ENCODE results near the gene ATP5F1C.

ATP5F1C gene

DNA sequence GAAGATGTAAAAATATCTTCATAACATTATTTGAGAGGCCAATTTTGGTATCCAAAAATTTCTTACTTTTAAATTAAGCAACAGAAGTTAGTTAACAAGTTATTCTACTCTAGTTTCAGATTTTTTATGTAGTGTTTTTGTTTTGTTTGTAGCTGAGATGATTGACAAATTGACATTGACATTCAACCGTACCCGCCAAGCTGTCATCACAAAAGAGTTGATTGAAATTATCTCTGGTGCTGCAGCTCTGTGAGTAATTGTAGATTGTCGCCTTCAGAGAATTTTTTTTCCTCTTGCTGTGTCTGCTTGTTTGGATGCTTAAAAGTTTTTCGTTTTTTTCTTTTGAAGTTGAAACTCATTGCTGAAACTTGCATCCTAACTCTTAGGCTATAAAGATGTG, 14.6 kb downstream of the ATP5F1C start:
- TF ChIP-seq, protein P1, sequence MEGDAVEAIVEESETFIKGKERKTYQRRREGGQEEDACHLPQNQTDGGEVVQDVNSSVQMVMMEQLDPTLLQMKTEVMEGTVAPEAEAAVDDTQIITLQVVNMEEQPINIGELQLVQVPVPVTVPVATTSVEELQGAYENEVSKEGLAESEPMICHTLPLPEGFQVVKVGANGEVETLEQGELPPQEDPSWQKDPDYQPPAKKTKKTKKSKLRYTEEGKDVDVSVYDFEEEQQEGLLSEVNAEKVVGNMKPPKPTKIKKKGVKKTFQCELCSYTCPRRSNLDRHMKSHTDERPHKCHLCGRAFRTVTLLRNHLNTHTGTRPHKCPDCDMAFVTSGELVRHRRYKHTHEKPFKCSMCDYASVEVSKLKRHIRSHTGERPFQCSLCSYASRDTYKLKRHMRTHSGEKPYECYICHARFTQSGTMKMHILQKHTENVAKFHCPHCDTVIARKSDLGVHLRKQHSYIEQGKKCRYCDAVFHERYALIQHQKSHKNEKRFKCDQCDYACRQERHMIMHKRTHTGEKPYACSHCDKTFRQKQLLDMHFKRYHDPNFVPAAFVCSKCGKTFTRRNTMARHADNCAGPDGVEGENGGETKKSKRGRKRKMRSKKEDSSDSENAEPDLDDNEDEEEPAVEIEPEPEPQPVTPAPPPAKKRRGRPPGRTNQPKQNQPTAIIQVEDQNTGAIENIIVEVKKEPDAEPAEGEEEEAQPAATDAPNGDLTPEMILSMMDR (IDR thresholded peaks at IDR 0.05), result no peak

DNA sequence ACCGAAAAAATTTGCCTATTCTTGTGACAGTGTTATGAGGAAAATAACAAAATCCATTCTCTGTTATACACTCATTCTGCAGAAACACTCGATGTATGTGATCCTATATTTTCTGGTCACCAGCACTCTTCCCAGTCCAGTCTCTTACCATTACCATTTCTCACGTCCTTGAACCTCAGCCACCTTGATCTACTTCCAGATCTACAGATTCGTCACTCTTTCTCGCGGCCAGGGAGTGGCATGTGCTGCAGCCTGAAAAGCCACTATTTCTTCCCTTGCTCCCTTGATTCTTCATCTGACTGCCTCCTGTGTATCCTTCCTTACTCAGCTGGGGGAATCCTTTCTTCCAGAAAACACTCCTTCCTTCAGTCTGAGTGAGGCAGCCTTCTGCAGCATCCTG, 16.2 kb downstream of the ATP5F1C start:
- TF ChIP-seq, protein P1 (IDR thresholded peaks at IDR 0.05), result no peak

DNA sequence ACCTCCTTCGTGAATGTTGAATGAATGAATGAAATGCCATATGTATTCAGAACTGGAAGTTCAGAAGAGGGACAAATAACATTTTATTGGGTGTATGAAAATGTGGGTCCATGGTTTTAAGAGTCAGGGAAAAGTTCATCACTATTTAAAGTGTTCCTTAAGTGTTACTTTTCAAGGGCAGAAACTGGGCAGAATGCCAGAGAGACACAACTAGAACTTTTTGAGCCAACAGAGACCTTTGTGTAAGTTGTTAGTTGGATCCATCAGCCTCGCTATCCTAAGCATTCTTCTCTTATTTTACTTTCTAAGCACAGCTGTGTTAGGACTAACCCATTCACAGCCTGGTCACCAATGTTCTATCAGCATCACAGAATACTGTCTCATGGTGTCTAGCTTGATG, 16.8 kb downstream of the ATP5F1C start:
- TF ChIP-seq, protein P1 (IDR thresholded peaks at IDR 0.05), result no peak

DNA sequence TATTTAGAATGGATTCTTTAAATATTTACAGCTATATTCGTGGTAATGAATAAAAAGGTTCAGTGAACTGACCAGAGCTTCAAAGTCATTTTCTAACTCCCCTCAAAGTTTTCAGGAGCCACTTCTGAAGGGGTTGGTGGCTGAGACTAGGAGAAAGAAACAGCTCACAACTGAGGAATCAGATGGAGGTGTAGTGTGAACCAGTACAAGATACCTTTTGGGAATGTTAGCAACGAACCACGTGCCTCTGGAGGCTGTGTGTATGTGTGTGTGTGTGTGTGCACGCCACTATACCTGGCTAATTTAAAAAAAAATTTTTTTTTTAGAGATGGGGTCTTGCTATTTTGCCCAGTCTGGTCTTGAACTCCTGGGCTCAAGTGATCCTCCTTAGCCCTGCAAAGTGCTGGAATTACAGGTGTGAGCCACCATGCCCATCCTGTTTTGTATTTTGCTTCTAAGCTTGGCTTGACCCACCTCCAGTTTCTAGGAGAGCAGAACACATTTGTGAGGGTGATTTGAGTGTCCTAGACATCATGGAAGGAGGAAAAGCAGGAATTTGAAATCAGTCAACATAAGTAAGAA, 20.8 kb downstream of the ATP5F1C start:
- TF ChIP-seq, protein P1 (IDR thresholded peaks at IDR 0.05), result no peak

DNA sequence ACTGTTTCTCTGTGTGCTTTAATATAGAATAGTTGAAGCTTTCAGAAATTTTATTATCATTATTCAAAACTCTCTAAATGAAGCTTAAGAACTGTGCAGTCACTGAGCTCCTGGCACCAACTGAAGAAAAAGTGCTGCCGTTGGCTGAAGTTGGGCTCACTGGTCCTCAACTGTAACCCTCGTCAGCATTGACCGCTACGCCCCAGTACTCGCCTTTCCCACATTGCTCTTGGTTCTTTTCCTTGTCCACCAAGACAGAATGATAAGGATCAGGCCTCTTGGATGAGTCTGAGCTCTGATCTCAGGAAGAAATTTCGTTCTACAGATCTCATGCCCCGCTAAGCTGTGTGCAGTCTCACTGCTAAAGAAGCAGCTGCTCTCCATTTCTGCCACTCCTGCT, 22.5 kb downstream of the ATP5F1C start:
- TF ChIP-seq, protein P1 (IDR thresholded peaks at IDR 0.05), result no peak

DNA sequence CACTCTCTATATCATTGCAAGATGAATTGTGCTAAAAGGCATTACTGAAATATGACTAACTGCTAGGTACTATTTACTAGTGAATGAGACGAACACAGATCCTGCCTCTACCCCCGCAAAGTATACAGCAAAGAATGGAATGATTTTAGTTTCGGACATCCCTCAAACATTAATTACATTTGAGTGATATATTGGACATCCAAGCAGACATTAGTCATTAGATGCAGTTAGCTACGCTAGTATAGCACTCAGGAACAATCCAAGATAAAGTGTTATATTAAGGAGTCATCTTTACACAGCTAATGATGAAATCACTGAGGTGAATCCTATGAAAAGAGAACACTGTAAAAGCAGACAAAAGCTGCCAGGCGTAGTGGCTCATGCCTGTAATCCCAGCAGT, 23.0 kb downstream of the ATP5F1C start:
- TF ChIP-seq, protein P1 (IDR thresholded peaks at IDR 0.05), result no peak

DNA sequence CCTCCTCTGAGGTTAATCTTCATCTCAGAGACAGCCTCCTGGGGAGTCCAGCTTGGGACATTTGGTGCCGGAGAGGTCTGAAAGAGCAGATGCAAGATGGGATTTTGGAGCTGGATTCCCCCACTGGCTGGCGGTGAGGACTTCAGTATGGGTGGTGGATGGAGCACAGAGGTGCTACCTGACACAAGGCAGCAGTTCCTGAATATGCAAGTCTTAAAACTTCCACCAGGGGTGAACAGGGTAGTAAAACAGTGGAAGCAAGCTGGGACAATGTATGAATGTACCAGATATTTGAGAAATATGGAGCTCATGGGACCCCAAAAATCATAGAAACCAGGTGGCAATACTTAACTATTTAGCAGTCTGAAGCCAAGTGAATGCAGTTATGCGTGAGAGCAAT, 25.5 kb downstream of the ATP5F1C start:
- TF ChIP-seq, protein P1 (IDR thresholded peaks at IDR 0.05), result no peak

DNA sequence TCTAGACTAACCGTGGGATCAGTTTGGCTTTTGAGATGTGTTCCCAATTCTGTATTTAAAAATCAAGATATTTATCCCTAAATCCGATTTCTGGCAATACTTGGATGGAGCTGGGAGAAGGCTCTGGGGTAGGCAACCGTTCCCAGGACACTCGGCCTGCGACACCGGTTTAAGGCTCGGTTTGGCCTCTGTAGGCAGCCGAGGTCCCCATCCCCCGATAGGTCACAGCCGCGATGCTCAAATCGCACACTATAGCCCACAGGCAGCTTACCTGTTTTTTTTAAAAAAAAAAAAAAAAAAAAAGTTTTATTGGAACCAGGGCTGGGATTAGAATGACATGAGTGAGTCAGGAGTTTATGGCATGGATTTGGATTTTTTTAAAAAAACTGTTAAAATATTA, 29.6 kb downstream of the ATP5F1C start:
- TF ChIP-seq, protein P1 (IDR thresholded peaks at IDR 0.05), result no peak

Measured in LNCAP (cell line).